Stimulated activated CD4-positive, alpha-beta T cell treated with anti-CD3 and anti-CD28 coated beads, Interleukin-2, amount 100 ng/mL, for 24 hours (primary cell): ENCODE results near the gene OTULINL.

Experiments
- DNase-seq, 2 donors: peaks; one replicate each; pipeline ENCODE4 v3.0.0-alpha.2; 2020

Gene OTULINL

DNA sequence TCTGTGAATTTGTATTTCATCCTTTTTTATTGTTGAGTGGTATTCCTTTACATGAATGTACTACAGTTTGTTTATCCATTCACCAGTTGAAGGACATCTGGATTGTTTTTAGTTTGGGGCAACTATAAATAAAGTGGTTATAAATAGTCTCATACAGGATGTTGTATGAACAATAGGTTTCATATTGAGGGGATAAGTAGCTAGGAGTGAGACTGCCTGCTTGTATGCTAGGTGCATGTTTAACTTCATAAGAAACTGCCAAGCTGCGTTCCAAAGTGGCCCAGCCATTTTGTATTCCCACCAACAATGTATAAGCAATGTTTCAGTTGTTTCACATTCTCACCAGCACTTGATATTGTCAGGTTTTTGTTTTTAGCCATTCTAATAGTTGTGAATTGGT, 21.5 kb downstream of the OTULINL start:
- no peak for DNase-seq

GRCh38 chr5:14607104-14607503, 25.5 kb downstream of the OTULINL start:
- DNase-seq: no peak

- DNase-seq: no peak
These were observed 26.6 kb downstream of the OTULINL start for GRCh38 chr5:14608169-14608568.

DNA sequence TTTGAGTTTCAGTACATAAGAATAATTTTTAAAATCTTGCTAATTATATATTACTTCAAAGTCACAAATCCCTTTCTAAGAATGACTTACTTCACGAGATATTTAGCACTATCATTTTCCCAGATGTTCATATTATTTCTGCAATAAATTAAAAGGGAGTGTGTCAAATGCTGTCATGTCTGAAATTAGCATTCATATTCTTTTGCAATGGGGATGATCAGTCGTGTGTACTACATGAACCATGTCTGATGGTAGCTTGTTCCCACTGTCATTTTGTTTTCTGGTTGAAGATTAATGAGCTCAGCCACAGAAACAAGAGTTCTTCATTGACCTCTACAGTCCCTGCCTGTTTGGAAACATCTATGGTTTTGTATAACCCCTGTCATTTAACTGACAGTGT, 30.1 kb downstream of the OTULINL start:
- DNase-seq: no peak

DNA sequence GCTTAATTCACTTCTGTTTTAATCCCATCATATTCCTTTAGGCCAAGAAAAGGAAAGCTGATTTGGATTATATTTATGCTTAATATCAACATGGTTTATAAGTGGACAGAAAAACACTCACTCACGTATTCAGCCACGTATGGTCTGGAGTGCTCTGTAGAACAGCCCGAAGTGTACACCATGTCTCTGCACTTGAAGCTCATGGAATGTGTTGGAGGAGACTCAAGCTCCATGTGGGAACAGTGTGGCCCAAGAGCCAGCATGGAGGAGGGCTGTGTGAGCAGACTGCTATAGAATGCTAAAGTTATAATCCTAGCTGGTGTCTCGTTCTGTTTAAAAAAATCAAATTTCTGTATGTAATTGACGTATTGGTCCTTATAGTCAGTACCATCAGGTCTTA, 32.9 kb downstream of the OTULINL start:
- no peak for DNase-seq

DNA sequence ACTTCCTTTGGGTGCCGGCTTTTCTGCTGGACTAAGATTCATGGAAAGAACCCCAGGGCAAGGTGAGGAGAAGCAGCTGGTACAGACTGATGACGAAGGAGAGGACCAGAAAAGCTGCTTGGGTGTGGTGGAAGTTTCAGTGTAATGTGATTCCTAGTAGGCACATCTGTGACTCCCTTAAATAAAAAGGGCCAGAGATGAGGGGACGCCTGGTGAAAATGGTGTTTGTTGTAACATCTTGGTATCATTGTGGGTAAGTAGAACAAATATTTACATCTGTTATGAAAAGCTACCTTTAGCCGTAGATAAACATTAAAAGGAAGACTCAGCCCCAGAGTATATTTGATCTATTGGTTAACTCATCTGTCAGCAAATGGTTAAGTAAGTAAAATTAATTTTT, 33.8 kb downstream of the OTULINL start:
- DNase-seq: no peak

DNA sequence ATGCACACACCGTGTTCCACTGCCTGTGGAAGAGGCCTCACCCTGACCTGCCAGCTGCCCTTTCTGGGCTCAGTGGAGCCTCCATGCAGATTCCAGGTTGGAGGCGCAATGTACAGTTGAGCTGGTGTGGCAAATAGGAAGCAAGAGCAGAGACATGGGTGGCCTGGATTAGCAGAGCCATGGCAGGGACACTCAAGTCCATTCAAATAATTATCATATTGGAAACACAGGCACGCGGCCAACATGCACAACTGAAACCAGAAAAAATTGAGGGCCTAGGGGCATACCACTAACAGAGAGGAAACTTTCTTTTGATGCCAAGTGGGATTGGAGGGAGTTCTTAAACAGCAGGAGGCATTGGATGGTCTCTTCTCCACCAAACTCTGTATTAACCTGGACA, 35.8 kb downstream of the OTULINL start:
- DNase-seq: no peak

GRCh38 chr5:14627270-14627669, 45.7 kb downstream of the OTULINL start:
- no peak for DNase-seq

GRCh38 chr5:14628346-14628745, 46.8 kb downstream of the OTULINL start:
- peak; percentile 55 to 56 for DNase-seq

DNA sequence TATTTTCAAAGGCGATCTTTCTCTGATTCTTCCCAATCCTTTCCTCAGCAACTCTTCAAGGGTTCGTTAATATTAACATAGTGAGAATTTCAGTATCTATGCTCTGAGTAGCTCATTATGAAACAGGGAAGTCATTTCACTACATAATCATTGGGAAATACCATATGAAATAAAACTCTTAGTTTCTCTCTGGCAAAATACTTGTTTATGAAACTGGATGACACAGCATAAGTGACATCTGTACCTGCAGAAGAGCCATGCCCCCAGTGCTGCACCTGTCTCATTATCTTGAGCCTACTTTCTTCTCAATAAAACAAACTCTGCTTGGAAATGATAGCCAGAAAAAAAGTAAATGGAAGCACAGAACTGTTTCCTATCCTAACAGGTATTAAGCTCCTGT, 49.1 kb downstream of the OTULINL start:
- no peak for DNase-seq

DNA sequence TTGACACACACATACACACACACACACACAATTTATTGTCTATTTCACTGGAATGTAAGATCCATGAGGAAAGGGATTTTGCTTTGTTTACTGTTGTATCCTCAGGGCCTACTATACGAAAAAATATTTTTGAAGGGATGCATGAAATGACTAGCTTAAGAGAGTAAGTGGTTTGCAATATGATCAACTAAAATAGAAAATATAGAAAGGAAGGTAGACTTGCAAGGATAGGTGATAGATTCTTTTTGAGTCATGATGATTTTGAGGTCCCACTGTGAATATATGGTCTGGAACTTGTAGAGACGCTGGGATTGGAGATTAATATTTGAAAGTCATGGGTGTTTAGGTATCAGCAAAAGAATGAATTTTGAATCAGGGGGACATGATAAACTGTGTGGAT, 54.1 kb downstream of the OTULINL start:
- no peak for DNase-seq

DNA sequence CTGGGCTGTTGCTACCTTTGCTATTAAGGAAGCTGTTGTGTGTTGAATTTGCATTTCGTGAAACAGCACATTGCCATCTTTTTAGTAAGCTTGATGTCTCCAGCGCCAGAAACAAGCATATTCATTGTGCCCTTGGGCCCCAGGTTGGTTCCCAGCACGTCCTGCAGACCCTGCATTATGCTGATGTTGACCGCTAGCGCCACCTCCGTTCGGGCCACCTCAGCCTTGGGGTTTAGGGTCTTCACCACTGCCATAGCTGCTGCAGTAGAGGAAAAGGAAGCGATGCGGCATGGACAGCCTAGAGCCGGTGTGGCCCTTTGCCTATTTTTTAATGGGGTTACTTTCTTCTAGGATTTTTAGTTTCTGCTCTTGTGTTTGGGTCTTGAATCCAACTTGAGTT, 59.2 kb downstream of the OTULINL start:
- no peak for DNase-seq

DNA sequence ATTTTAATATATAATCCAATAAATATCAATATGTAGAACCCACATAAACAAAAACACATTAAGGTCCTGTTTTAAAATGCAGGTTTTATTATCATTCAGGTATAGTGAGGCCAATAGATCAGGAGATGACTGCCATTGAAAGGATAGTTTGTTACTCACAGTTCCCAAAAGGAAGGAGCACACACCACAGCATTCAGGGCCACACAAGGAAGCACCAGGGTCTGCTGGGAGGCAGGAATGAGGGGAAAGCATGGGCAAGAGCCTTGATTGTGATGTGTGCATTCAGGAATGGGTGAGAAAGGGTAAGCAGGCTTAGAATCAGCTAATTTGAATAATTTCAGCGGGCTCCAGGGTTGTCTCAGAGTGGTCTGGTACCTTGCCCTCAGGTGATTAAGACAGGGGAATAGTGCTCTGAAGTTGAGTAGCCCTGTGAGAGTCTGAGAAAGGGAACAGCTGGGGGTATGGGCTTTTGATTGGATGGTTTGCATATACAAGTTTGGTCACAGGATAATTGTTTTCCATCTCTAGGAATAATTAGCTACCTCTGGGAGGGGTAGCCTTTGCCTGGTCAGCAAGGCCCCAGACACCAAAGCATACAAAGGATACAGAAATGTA, 63.1 kb downstream of the OTULINL start:
- DNase-seq: no peak

DNA sequence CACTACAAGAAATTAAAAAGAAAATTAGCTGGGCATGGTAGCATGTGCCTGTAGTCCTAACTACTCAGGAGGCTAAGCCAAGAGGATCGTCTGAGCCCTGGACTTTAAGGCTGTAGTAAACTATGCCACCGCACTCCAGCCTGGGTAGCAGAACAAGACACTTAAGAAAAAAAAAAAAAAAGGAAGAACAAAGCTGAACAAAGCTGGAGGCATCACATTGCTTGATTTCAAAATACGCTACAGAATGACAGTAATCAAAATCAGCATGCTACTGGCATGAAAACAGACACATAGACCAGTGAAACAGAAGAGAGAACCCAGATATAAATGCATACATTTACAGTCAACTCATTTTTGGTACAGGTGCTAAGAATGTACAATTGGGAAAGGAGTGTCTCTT, 68.5 kb downstream of the OTULINL start:
- DNase-seq: no peak

DNA sequence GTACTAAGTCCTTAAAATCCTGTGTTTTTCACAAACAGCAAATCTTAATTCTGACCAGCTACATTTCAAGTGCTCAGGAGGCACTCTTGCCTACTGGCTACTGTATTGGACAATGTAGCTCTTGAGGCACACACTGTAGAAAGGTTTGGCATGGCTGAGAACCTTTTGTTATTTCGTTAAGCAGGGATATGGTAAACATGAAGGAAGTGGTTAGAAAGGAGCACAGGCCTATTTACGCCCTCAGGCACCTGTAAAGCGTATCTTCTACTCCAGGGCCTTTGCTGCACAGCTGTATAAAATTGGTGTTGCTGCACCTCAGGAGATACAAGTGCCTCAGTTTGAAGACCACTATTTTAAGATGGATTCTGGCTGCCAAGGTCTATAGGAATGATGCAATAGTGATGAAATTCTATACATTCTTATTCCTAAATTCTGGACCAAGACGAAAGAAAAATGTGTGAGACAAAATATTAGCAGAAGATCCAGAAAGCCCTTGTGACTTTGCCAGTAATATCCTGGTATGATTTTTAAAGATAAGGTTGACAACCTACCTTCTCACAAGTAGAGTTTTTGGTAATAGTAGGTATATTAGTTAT, 73.7 kb downstream of the OTULINL start:
- no peak for DNase-seq

DNA sequence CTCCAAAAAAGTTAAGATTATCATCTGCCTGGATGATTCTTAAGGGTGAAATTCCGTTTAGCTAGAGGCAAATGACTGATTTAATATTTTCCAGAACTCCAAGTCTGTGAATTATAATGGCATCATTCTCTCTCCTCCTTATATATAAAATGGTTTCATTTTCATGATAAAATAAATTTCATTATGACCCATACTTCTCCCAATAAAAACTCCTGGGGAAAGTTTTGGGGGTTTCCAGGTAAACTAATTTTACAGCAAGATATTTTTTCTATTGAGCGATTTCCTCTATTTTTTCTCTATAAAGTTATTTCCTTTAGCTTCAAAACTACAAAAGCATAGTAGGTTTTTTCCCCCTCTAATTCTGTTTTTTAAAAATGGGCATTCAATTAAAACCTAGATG, 75.3 kb downstream of the OTULINL start:
- DNase-seq: no peak

DNA sequence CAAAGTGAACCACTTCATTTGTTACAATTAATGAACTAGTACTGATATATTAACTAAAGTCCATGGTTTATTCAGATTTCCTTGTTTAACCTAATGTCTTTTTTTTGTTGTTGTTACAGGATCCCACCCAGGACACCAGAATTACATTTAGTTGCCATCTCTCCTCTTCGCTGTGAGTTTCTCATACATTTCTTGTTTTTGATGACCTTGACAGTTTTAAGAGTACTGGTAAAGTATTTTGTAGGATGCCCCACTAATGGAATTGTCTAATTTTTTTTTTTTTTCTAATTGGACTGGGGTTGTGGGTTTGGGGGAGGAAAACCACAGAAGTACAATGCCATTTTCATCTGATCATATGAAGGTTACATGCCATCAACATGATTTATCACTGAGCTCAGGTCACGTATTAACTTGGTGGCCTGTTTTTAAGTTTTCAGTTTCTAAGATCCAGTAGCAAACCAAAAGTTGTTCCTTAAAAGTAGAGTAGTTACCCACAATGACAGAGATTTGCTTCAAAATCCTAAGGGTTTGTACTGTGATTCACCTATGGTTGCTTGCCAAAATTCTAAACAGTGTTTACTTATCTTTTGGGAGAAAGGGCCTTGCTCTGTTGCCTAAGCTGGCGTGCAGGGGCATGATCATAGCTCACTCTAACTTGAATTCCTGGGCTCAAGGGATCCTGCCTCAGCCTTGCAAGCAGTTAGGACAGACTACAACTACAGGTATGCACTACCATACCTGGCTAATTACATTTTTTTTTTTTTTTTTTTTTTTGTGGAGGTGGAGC, 78.4 kb downstream of the OTULINL start:
- no peak for DNase-seq

- no peak for DNase-seq
These were observed 79.2 kb downstream of the OTULINL start for GRCh38 chr5:14660833-14661232.
